Measurements from ENCODE around the gene PIP4K2C.

PIP4K2C gene

GRCh38 chr12:57576613-57577160, 14.3 kb upstream of the PIP4K2C start:
- no peaks in the 10 kb centered on the region for H3K27me3 ChIP-seq (ENCODE audit: insufficient read depth, poor library complexity, severe bottlenecking)
- DNase-seq (ENCODE audit: low read depth in 1 of 2, low spot score in 1 of 2): no peak
- TF ChIP-seq POLR2AphosphoS5 (IDR thresholded peaks at IDR 0.05; ENCODE audit: low read depth) (no peak), GABPA (IDR thresholded peaks at IDR 0.05; ENCODE audit: low read depth) (no peak), REST (IDR thresholded peaks at IDR 0.05; ENCODE audit: insufficient replicate concordance, low read depth) (no peak), SPI1 (IDR thresholded peaks at IDR 0.05; ENCODE audit: borderline replicate concordance, low read depth) (no peak), CTCF (IDR thresholded peaks at IDR 0.05; ENCODE audit: insufficient read depth, low read length) (no peak)
- H3K4me3 ChIP-seq (replicated peaks; ENCODE audit: insufficient read depth, low read length): no peak overlapping the region
- no peak overlapping the region for H3K27ac ChIP-seq (replicated peaks)

GRCh38 chr12:57577981-57578758, 12.8 kb upstream of the PIP4K2C start:
- no peak for DNase-seq (ENCODE audit: low read depth in 1 of 2, low spot score in 1 of 2)
- no peak for TF ChIP-seq GABPA (IDR thresholded peaks at IDR 0.05; ENCODE audit: low read depth)
- TF ChIP-seq POLR2AphosphoS5 (IDR thresholded peaks at IDR 0.05; ENCODE audit: low read depth): no peak
- Histone ChIP-seq H3K27ac (replicated peaks) (no peak overlapping the region), H3K27me3 (ENCODE audit: insufficient read depth, poor library complexity, severe bottlenecking) (no peaks in the 10 kb centered on the region), H3K4me3 (replicated peaks; ENCODE audit: insufficient read depth, low read length) (no peak overlapping the region)

GRCh38 chr12:57579011-57579410, 12.0 kb upstream of the PIP4K2C start:
- no peak overlapping the region for H3K4me3 ChIP-seq (replicated peaks; ENCODE audit: insufficient read depth, low read length)
- TF ChIP-seq CTCF (IDR thresholded peaks at IDR 0.05; ENCODE audit: insufficient read depth, low read length): no peak
- TF ChIP-seq SPI1 (IDR thresholded peaks at IDR 0.05; ENCODE audit: borderline replicate concordance, low read depth): no peak
- TF ChIP-seq POLR2AphosphoS5 (IDR thresholded peaks at IDR 0.05; ENCODE audit: low read depth): no peak
- no peak for TF ChIP-seq GABPA (IDR thresholded peaks at IDR 0.05; ENCODE audit: low read depth)
- TF ChIP-seq REST (IDR thresholded peaks at IDR 0.05; ENCODE audit: insufficient replicate concordance, low read depth): no peak
- no peak for DNase-seq (ENCODE audit: low read depth in 1 of 2, low spot score in 1 of 2)
- no peaks in the 10 kb centered on the region for H3K27me3 ChIP-seq (ENCODE audit: insufficient read depth, poor library complexity, severe bottlenecking)
- H3K27ac ChIP-seq (replicated peaks): no peak overlapping the region

- Histone ChIP-seq H3K4me3 (replicated peaks; ENCODE audit: insufficient read depth, low read length) (no peak overlapping the region), H3K27me3 (ENCODE audit: insufficient read depth, poor library complexity, severe bottlenecking) (no peaks in the 10 kb centered on the region), H3K27ac (replicated peaks) (no peak overlapping the region)
- no peak for DNase-seq (ENCODE audit: low read depth in 1 of 2, low spot score in 1 of 2)
- TF ChIP-seq REST (IDR thresholded peaks at IDR 0.05; ENCODE audit: insufficient replicate concordance, low read depth) (no peak), CTCF (IDR thresholded peaks at IDR 0.05; ENCODE audit: insufficient read depth, low read length) (no peak), POLR2AphosphoS5 (IDR thresholded peaks at IDR 0.05; ENCODE audit: low read depth) (no peak), SPI1 (IDR thresholded peaks at IDR 0.05; ENCODE audit: borderline replicate concordance, low read depth) (no peak), GABPA (IDR thresholded peaks at IDR 0.05; ENCODE audit: low read depth) (no peak)
Measured at GRCh38 chr12:57579677-57580465, 11.1 kb upstream of the PIP4K2C start.
